ENCODE results near the gene BRME1. TPM values are rescaled to one million over a fixed set of nuclear protein-coding genes. Genes with fewer than 3 reads are reported as not detected.

Gene BRME1
- total and polyA plus RNA-seq, 2 of the 13 experiments (the other 11 are each of a cell fraction or from before 2014, with no cell fraction given) = 0.74 to 1.5 TPM

DNA sequence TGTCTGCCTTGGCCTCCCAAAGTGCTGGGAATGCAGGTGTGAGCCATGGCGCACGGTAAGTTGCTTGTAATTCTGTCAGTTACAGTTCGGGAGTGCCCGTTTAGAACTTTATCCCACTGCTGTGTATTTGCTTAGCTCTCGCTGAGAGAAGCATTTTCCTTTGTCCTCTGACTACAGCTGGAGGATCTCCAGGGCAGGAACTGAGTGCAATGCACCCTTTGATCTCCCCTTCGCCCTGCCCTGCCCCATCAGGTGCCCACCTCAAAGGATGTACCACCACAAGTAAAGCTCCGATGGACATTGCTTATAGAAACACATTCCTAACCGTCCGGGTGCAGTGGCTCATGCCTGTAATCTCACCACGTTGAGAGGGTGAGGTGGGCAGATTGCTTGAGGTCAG is 6.5 kb downstream of the BRME1 start (continued):
- TF ChIP-seq SKIL (CRISPR knock-in tag; IDR thresholded peaks at IDR 0.05; ENCODE audit: borderline replicate concordance) (no peak), FOSL1 (CRISPR knock-in tag; IDR thresholded peaks at IDR 0.05; ENCODE audit: borderline replicate concordance) (no peak), ZNF530 (CRISPR knock-in tag; IDR thresholded peaks at IDR 0.05; ENCODE audit: low read depth) (0 out of 2 replicates have a peak, but pooled peaks have one; percentile 42), ZNF781 (CRISPR knock-in tag; IDR thresholded peaks at IDR 0.05; ENCODE audit: borderline replicate concordance, not compliant biosample characterization) (no peak), MLLT10 (CRISPR knock-in tag; IDR thresholded peaks at IDR 0.05) (no peak), REXO4 (CRISPR knock-in tag; IDR thresholded peaks at IDR 0.05; ENCODE audit: borderline replicate concordance) (no peak), ONECUT2 (CRISPR knock-in tag; IDR thresholded peaks at IDR 0.05) (no peak), ZNF337 (CRISPR knock-in tag; IDR thresholded peaks at IDR 0.05; ENCODE audit: borderline replicate concordance, low read depth) (no peak), ZNF282 (IDR thresholded peaks at IDR 0.05; ENCODE audit: partially characterized antibody) (no peak), HNRNPH1 (optimal IDR thresholded peaks at IDR 0.05; ENCODE audit: low read depth, low read length) (no peak), KAT8 (CRISPR knock-in tag; IDR thresholded peaks at IDR 0.05) (no peak), RAD51 (IDR thresholded peaks at IDR 0.05; ENCODE audit: borderline replicate concordance) (no peak), DNMT3B (CRISPR knock-in tag; conservative IDR thresholded peaks at IDR 0.05) (no peak), ETV6 (CRISPR knock-in tag; conservative IDR thresholded peaks at IDR 0.05) (no peak), RXRA (CRISPR knock-in tag; IDR thresholded peaks at IDR 0.05) (peak; percentile 73), ZSCAN22 (CRISPR knock-in tag; IDR thresholded peaks at IDR 0.05) (no peak), HIC2 (CRISPR knock-in tag; IDR thresholded peaks at IDR 0.05; ENCODE audit: low read depth) (peak; percentile 92), YEATS2 (CRISPR knock-in tag; IDR thresholded peaks at IDR 0.05; ENCODE audit: borderline replicate concordance) (no peak), BATF2 (CRISPR knock-in tag; IDR thresholded peaks at IDR 0.05) (no peak), ZNF782 (CRISPR knock-in tag; IDR thresholded peaks at IDR 0.05; ENCODE audit: borderline replicate concordance) (no peak), ZZZ3 (CRISPR knock-in tag; IDR thresholded peaks at IDR 0.05; ENCODE audit: borderline replicate concordance) (no peak), ZNF644 (CRISPR knock-in tag; IDR thresholded peaks at IDR 0.05; ENCODE audit: low read depth) (peak; percentile 22; the same call in 1 of the 2 replicates), CREM (IDR thresholded peaks at IDR 0.05) (no peak), CREM (CRISPR knock-in tag; IDR thresholded peaks at IDR 0.05) (no peak)
- TF ChIP-seq, protein P1, sequence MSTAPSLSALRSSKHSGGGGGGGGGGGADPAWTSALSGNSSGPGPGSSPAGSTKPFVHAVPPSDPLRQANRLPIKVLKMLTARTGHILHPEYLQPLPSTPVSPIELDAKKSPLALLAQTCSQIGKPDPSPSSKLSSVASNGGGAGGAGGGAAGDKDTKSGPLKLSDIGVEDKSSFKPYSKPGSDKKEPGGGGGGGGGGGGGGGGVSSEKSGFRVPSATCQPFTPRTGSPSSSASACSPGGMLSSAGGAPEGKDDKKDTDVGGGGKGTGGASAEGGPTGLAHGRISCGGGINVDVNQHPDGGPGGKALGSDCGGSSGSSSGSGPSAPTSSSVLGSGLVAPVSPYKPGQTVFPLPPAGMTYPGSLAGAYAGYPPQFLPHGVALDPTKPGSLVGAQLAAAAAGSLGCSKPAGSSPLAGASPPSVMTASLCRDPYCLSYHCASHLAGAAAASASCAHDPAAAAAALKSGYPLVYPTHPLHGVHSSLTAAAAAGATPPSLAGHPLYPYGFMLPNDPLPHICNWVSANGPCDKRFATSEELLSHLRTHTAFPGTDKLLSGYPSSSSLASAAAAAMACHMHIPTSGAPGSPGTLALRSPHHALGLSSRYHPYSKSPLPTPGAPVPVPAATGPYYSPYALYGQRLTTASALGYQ (CRISPR knock-in tag; IDR thresholded peaks at IDR 0.05) = no peak
- TF ChIP-seq, protein P2, sequence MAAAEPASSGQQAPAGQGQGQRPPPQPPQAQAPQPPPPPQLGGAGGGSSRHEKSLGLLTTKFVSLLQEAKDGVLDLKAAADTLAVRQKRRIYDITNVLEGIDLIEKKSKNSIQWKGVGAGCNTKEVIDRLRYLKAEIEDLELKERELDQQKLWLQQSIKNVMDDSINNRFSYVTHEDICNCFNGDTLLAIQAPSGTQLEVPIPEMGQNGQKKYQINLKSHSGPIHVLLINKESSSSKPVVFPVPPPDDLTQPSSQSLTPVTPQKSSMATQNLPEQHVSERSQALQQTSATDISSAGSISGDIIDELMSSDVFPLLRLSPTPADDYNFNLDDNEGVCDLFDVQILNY (CRISPR knock-in tag; conservative IDR thresholded peaks at IDR 0.05) = no peak
